NCI-H1417 (cell line): Measurements from ENCODE around the gene ADAMTS3.
"Not testable (repeated sequence)": the region's sequence is repeated elsewhere in the genome, so short reads cannot be mapped to it uniquely, and the experiment has no call there.

Experiments used
- DNase-seq, 3 experiments: peaks; one replicate each; lab custom pipeline; 2025; lab: John Stamatoyannopoulos, UW

The ADAMTS3 gene

DNA sequence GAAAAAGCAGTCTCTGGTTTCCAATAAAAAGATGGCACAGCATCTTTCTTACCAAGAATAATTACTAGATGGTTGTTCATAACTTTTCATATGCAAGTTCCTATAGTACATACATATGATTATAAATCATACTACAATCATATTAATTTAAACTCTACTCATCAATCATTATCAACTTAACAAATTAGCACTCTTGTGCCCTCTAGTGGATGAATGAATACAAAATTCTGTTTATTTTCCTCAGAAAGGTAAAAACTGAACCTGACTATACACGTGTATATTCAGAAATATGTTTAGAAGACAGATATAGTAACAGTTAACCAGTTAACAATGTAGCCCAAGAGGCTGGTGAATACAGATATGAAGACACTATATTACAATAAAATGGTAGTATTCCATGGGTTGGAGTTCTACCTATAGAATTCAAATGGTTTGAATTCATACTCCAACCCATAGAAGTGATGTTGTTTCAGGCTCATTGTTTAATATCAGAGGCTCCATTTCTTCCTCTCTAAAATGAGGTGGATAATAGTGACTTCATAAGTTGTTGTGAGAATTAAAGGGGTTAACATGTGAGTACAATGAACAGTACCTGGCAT is 100.0 kb downstream of the ADAMTS3 start:
- DNase-seq: peak in 2 of 3 experiments; percentile 44 to 63

DNA sequence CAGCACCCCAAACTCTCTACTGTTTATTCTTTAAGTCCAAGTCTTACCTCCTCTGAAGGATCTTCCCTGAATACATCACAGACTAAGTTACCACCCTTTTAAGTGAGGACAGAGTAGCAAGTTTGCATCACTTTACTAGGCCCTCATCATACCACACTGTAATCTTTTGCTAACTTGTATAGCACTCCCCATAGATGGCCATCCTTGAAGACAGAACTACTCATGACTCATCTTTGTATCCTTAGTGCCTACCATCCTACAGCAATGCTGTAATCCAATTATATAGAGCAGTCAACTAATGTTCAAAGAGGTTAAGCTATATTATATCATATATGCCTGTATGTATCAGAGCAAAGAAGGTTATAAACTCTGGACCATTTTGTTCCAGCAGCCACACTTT is 101.4 kb downstream of the ADAMTS3 start:
- no peak for DNase-seq

DNA sequence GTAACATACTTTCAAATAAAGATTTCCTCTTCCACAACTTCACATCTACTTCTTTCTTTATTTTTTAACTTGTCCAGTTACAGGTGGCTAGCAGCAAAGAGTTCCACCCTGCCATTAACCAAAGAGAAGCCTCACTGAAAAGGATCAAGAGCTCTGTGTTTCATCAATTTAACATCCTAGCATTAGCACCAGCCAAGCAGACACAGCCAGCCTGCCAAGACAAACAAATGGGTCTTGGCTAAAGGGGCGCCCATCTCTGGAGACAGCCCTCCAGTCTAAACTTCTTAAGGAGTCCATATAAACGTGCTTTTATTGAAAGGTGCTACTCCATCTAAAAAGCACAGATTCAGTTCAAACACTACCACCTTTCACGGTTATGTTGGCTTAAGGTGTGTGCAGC is 105.3 kb downstream of the ADAMTS3 start:
- no peak for DNase-seq

DNA sequence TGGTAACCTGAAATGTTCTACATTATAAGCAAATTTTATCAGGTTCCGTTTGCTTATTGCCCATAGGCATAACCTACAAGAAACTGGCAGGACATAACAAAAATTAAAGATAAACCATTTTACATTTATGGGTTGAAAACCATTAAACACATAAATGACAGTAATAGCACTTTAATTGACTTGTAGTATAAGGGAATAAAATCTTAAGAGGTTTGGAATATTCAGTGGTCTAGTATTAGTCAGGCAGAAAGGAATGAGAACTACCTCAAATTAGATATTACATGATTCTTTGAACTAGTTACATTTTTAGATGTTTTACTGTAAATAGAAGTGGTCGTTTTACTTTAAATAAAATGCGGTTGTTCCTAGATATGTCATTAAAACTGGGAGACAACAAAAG is 111.9 kb downstream of the ADAMTS3 start:
- no peak for DNase-seq

DNA sequence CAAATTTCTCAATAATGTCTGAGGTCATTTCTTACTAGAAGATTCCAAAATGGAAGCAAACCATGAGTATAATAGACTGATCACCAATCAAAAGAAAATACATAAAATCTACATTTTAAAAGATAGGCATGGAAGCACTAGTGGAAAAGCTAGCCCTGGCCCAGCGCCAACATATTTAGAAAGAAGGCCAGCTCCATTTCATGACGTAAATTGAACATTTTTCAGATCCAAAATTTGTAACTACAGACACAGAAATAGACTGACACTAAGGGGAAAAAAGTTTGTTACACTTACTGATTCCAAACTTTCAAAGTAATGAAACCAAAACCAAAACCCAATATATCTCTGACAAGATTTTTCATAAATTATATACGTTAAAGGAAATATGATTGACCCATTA is 117.7 kb downstream of the ADAMTS3 start:
- DNase-seq: no peak

DNA sequence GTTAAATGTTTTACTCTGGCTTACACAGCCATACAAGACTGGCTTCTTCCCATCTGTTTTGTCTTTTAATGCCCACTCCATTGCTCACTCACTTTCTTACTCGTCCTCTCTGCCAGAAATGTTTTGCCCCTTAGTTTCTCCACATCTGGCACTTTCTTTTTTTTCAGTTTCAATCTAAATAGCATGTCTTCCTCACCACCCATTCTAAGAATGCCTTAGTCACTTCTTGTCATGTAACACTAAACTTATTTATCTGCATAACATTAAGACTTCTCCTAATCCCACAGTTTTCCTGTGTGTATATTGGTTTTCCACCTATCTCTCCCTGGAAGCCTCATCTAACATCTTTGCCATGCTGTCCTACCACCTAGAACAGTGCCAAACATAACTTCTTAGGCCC is 119.3 kb downstream of the ADAMTS3 start:
- no peak for DNase-seq

DNA sequence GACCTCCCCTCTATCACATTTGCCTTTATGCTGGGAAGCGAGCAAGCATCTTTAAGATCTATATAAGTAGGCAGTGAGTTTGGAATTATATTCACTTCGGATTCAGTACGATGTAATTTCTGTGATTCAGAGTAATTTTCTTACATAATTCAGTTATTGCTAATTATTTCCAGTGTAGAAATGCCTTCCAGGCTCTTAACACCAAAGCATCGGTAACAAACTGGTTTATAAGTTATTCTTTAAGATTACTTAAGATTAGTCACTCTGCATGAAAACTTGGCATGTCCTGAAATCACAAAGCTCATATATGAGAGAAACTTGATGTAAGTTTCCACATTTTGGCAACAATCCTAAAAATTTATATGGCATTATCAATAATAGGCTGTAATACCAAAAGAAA is 120.8 kb downstream of the ADAMTS3 start:
- no peak for DNase-seq

DNA sequence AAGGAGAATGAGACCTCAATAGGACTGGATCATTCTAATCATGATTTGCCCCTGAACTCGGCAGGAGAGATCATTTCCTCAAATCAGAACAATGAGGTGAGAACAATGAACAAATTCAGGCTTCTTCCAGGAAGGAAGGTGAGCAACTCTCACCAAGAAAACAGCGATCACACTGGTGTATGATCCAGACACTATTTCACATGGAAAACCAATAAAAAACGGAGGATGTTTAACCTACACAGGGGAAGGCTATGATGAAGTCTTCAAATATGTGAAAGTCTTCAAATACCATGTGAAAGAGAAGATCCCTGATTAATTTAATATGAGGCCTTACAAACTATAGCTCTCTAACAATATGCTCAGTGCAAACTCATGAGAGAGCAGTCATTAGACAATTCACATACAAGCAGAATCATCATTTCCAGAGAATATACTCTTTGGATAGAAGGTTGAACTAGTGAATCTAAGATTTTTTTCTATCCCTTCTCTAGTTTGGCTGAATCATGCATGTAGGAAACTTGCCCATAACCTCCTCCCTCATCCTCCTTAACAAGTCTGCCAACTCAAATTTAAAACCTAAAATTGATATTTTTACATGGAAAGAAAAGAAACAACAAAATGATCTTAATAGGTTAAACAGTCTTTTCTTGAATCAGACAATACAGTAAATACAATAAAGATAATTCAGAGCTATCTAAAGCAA is 122.5 kb downstream of the ADAMTS3 start:
- no peak for DNase-seq

DNA sequence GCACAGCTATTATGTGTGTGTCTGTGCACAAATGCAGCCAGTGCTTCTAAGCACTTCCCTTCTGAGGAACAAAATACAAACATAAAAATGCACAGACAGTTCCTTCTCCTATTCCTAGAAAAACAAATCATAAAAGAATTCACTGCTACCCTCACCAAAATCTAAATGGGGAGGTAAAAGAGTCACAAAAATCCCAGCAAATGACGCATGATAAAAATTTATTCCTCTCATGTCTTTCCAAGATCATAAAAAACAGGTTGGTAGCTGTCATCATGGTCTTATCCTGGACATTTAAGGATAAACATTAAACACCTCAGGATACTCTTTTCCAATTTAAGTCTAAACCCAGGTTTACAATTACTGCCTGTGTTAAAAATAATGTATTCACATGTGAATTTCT is 124.9 kb downstream of the ADAMTS3 start:
- no peak for DNase-seq

DNA sequence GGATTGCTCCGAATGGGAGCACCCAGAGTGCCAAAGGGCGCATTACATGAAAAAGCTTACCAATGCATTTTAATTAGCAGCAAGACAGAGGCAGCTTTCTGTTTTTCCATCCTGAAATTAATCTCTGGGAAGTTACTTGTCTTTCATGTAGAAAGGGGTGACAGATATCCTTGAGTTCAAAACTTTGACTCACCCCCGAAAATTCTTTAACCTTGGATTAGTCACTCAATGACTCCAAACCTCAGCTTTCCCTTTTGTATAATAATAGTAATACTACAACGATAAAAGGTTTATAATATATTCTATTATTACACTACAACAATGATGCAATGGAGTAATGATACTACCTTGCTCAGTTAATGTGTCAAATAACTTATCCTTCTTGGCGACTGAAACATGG is 126.3 kb downstream of the ADAMTS3 start:
- no peak for DNase-seq

DNA sequence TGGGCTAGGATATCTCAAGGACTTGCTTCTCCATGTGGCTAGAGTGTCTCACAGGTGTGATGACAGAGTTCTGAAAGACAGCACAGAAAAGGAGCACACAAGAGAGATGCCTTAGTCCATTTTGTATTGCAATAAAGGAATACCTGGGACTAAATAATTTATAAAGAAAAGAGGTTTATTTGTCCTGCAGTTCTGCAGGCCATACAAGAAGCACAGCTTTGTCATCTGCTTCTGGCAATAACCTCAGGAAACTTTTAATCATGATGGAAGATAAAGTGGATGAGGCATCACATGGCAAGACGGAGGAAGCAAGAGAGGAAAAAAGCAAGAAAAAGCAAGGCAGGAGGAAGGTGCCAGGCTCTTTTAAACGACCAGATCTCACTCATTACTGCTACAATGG is 126.9 kb downstream of the ADAMTS3 start:
- DNase-seq: no peak

DNA sequence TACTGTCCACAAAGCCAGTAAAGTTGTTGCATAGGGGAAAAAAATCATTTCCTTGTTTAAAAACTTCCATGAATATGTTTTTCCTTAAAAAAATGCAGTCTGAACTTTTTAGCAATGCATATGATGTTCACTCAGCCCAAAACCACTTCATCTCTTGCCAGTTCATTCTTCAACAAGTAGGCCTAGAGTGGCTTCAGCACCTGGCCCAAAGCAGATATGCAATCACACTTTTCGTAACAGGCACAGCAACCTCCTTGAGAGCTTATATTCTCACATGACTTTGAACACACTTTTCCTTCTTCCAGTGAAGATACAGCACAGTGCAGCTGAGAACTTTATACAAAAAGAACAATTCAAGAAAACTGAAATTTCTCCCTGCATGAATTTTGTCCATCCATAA is 128.6 kb downstream of the ADAMTS3 start:
- no peak for DNase-seq

DNA sequence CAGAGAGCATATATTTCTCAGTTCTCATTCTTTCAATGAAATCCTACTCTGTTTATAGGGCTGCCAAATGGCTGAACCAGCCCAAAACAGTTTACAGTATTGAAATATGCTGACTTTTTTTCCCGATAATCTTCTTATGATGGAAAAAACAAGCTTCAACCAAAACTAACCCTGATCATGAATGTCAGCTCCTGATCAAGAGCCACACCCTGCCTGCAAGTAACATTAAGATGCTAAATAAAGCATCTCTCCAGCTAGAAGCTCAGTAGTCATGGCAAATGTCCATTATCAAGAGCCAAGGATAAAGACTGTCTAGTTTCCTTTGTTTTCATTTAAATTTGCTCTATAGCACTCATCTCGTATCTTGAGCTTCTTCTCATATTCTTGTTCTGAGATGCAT is 136.0 kb downstream of the ADAMTS3 start:
- no peak for DNase-seq

DNA sequence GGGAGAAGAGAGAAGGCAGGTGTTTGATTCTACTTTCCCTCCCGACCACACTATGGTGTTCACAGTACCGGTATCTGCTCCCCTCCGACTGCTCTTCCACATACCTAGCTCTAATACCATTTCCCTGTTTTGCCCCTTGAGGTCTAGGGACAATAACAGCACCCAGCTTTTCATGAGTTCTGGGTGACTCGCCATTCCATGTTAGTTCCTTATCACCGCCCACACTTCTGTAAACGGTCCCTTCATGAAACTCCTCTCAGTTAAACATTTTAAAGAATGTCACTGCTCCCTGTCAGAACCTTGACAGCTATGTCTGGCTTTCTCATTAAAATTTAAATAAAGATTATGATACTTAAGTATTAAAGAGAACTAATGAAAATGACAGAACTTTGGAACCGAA is 136.7 kb downstream of the ADAMTS3 start:
- no peak for DNase-seq

DNA sequence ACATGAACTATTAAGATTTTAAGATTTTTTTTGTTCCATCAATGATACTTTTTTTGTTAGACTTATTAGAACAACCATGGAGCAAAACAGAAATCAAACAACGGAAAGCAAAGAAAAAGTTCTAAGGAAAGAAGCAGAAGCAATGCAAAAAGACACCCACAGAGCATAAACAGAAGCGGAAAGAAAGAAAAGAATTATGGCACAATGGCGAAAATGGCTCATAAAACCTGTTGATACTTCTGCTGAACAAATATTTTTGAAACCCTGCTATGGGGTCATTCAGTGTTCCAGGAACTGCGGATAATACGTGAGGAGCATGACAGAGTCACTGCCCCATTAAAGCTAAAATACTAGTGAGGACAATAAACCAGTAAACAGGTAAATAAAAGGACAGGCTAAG is 138.0 kb downstream of the ADAMTS3 start:
- DNase-seq: no peak

DNA sequence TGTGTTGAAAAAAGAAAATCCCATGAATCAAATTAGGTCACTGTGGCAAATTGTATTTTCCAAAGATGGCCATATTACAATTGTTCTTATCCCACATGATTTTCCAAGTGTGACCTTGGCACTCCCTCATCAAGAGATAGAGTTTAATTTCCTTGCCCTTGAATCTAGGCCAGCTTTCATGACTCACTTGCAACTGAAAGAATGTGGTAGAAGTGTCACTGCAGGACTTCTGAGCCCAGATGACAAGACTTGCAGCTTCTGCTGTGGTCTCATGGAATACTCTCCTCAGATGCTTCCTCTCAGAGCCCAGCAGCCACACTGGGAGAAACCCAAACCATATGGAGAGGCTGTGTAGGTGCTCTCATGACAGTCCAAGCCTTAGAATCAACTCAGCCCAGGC is 139.0 kb downstream of the ADAMTS3 start:
- DNase-seq: no peak

DNA sequence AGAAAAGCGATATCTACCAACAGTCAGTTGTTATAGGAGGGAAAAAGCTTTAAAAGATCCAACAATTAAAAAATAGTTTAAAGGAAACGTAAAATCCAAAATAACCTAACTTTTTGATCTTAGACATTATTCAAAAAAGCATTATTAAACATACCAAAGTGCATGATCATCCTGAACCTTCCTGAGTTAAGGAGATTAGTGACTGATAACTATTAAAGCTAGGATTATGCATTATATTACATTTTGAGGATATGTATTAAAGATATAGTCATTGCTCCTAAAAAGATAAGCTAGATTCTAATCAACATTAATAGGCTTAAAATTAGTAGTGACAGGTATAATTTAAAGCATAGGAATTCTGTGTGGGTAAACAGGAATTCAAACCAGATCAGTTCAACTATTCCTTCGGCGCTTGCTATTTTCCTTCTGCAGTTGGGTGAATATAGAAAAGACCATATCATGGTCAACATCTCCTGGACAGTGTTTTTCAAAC is 139.6 kb downstream of the ADAMTS3 start:
- no peak for DNase-seq

DNA sequence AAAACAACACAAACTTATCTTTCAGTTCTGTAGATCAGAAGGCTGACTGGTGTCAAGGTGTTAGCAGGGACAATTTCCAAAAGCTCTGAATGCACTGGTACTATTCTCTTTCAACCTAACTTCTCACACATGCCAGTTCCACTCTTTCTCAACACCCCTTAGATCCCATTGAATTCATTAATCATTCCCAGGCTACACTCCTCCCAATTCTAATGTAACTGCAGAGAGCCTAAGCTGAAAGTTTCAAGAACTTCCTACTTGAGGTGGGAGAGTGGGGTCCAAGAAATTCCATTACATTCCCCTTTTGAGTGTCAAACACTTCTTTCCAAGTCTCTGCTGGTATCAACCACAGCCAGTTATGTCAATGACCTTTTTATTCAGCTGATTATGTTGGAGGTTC is 142.0 kb downstream of the ADAMTS3 start:
- no peak for DNase-seq

DNA sequence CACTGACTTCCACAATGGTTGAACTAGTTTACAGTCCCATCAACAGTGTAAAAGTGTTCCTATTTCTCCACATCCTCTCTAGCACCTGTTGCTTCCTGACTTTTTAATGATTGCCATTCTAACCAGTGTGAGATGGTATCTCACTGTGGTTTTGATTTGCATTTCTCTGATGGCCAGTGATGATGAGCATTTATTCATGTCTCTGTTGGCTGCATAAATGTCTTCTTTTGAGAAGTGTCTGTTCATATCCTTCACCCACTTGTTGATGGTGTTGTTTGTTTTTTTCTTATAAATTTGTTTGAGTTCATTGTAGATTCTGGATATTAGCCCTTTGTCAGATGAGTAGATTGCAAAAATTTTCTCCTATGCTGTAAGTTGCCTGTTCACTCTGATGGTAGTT is 143.1 kb downstream of the ADAMTS3 start:
- not testable (repeated sequence) for DNase-seq

DNA sequence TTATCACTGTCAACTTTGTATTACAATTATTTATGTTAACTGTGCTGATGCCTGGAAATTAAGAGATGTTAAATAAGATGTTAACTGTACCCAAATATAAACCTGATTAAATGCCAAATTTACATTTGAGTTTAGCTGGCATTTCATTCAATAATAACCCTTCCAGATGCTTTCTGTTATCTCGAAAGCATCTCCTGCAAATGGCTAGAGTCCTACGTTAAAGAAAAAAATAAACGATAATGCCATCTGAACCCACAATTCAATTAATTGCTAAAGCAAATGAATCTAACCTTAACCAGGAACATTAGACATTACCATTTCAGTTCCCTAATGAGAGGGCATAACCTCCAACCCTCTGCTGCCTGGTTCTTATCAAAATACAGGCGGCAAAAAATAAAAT is 145.0 kb downstream of the ADAMTS3 start:
- DNase-seq: no peak

DNA sequence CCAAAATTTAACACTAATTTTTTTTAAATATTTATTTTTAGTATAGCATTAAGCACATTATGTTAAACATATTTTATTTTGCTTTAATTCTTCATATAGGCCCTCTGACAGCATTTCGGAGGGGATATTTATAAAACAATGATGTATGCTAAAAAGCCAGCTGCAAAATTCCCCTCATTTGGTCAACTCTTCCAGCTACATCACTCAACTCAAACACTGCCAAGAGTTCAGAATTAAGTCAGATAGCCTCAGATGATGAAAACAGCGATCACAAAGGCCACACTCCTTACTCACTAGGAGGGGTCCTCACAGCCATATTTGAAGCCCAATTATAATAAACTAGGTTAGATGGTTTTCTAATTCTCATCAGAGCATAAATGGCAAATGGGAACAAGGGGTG is 146.6 kb downstream of the ADAMTS3 start:
- no peak for DNase-seq

DNA sequence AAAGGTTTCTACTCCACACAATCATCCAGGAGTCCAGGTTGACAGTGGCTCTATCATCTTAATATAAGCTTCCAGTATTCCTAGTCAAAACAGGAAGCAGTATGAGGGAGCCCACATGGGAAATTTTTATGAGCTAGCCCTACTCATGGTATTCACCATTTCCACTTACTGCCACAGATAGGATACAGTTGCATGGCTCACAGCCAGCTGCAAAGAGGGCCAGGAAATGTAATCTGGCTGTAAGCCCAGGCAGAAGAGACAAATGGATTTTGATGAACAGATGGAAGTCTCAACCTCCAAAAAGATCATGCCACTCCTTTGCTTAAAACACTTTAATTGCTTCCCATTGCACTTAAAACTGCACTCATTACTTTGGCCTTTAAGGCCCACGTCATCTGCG is 150.6 kb downstream of the ADAMTS3 start:
- peak in 1 of 3 experiments; percentile 71 for DNase-seq

DNA sequence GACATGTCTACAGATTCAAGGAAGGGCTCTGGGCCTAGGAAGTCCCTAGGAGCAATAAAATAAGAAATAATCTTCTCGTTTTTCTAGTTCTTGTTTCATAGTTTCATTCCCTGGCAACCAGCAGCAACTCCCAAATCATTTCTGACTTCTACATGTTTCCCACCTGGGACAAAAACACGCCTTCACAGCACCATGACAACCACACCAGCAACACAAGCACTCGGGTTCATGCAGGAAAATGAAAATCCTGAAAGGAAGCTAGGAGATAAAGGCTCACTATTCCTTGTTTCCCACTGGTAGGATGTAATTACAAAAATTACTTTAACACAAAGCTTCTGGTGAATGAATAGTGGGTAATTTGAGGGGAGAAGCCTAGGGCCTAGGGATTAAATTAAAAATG is 158.9 kb downstream of the ADAMTS3 start:
- no peak for DNase-seq

DNA sequence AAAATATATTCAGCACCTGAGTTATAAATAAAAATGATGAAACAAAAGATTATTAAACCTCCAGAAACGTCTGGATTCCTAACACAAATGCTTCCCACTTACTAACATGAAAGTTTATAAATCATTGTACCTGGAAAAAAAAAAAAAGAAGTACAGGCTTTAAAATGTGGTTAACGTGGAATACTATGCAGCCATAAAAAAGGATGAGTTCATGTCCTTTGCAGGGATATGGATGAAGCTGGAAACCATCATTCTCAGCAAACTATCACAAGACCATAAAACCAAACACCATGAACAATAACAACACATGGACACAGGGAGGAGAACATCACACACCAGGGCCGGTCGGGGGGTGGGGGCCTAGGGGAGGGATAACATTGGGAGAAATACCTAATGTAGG is 160.5 kb downstream of the ADAMTS3 start:
- no peak for DNase-seq
